Kidney (tissue), 14 donors: ENCODE data around the gene KCTD4. TPM values are rescaled to one million over a fixed set of nuclear protein-coding genes. Genes with fewer than 3 reads are reported as not detected.

Source experiments
- DNase-seq, 5 donors: peaks; one replicate each; pipeline ENCODE4 v3.0.0-alpha.2; 2013 to 2020
- FAIRE-seq: peaks from 2 replicates; lab custom pipeline; 2012; peaks lifted over from hg19 to GRCh38; lab: Jason Lieb, UNC
- H3K27ac ChIP-seq, 2 donors: one replicate each; pipeline ENCODE4 v1.7.0; 2013; ENCODE audit warnings: low read depth in 2 of 2, low read length in 2 of 2, inconsistent platforms in 1 of 2
- H3K27me3 ChIP-seq: one replicate; pipeline ENCODE4 v1.7.1; 2013; ENCODE audit warnings: low read length, inconsistent platforms; ENCODE audit not compliant: control insufficient read depth, insufficient read depth
- H3K36me3 ChIP-seq, 3 donors: one replicate each; pipeline versions ENCODE4 v1.7.0 to v1.7.1; 2013; ENCODE audit warnings: low read length in 3 of 3, control low read depth in 1 of 3, inconsistent platforms in 1 of 3; ENCODE audit not compliant: insufficient read depth in 3 of 3, control insufficient read depth in 2 of 3
- H3K4me1 ChIP-seq, 3 donors: one replicate each; pipeline versions ENCODE4 v1.7.0 to v1.7.1; 2013; ENCODE audit warnings: low read length in 3 of 3, inconsistent platforms in 1 of 3, low read depth in 1 of 3; ENCODE audit not compliant: control insufficient read depth in 2 of 3, insufficient read depth in 2 of 3
- H3K4me3 ChIP-seq, 3 donors: one replicate each; pipeline versions ENCODE4 v1.7.0 to v1.8.1; 2013; ENCODE audit warnings: low read length in 3 of 3, control low read depth in 1 of 3, inconsistent platforms in 1 of 3
- H3K9ac ChIP-seq, 3 donors: one replicate each; pipeline versions ENCODE4 v1.7.0 to v1.7.1; 2013; ENCODE audit warnings: low read length in 3 of 3, control low read depth in 1 of 3, inconsistent platforms in 1 of 3
- H3K9me3 ChIP-seq, 3 donors: one replicate each; pipeline versions ENCODE4 v1.7.0 to v1.7.1; 2013; ENCODE audit warnings: low read length in 3 of 3, control low read depth in 1 of 3, inconsistent platforms in 1 of 3; ENCODE audit not compliant: control insufficient read depth in 2 of 3, insufficient read depth in 1 of 3
- intact Hi-C: fragments of 100-400 bp; cut with DNase I; formaldehyde crosslinking; loops from one replicate; pipeline ENCODE4 v1.11.1; 2022
- polyA plus RNA-seq: library from polyadenylated mRNA; stranded (reverse); fragments of 350-450 nt; fragmentation: Illumina TruSeq; extraction: RNeasy Lipid Tissue Mini Kit (QIAGEN cat#74804); gene quantifications from one replicate; pipeline ENCODE4 v1.2.3, GENCODE V29; 2014; ENCODE audit warnings: low read depth, low replicate concordance; ENCODE audit not compliant: insufficient read depth
- total RNA-seq: library from RNA; stranded (reverse); fragmentation: NEBNext Ultra II Directional; extraction: Animal tissue kit (Norgen Biotek cat#: 25700); gene quantifications from one replicate; pipeline ENCODE4 v1.2.1, GENCODE V29; 2021
- TF ChIP-seq, protein P1 (sequence below): IDR thresholded peaks from 3 replicates; pipeline ENCODE4 v1.5.1; 2012; ENCODE audit warnings: mild to moderate bottlenecking, moderate library complexity, borderline replicate concordance; ENCODE audit not compliant: insufficient read depth; ENCODE audit errors: extremely low read depth
- donor health status: control.
- donor health status: control.
- donor health status: control.
- donor health status: control.
- donor health status: control.
- donor health status: DM: yes; HTN: yes; CAD: no.
- donor health status: Normal renal cell carcinoma (clear cell type).

KCTD4 gene
- total and polyA plus RNA-seq, 2 donors from 2014 or later = 0.22 to 0.34 TPM

DNA sequence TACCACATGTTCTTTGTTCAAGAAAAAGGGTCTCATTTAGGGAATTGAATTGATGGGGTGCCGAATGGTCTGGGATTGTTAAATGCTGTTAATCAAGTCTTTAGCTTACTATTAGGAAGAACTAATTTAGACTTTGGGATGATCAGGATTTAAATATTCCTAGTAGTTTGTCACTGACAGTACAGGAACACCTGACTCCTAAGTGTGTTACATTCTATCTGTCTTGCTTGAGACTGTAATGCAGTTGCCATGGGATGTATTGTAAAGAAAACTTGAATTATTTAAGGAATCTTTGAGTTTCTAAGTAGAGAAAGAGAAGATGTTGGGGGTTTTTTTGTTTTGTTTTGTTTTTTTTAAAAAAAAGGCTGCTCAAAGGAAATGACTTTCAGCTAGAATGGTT is 17.8 kb upstream of the KCTD4 start:
- intact Hi-C loops = no loop called here
- FAIRE-seq = no peak
- no peak overlapping the region for H3K9ac ChIP-seq

GRCh38 chr13:45216193-45216592 is 15.3 kb upstream of the KCTD4 start:
- Histone ChIP-seq H3K36me3 (no peaks in the 10 kb centered on the region), H3K27ac (no peak overlapping the region), H3K4me3 (no peak overlapping the region), H3K9ac (no peak overlapping the region), H3K27me3 (no peaks in the 10 kb centered on the region), H3K4me1 (no peaks in the 10 kb centered on the region), H3K9me3 (no peaks in the 10 kb centered on the region)
- intact Hi-C loops = no loop called here
- DNase-seq (no peak), FAIRE-seq (no peak)
- TF ChIP-seq, protein P1, sequence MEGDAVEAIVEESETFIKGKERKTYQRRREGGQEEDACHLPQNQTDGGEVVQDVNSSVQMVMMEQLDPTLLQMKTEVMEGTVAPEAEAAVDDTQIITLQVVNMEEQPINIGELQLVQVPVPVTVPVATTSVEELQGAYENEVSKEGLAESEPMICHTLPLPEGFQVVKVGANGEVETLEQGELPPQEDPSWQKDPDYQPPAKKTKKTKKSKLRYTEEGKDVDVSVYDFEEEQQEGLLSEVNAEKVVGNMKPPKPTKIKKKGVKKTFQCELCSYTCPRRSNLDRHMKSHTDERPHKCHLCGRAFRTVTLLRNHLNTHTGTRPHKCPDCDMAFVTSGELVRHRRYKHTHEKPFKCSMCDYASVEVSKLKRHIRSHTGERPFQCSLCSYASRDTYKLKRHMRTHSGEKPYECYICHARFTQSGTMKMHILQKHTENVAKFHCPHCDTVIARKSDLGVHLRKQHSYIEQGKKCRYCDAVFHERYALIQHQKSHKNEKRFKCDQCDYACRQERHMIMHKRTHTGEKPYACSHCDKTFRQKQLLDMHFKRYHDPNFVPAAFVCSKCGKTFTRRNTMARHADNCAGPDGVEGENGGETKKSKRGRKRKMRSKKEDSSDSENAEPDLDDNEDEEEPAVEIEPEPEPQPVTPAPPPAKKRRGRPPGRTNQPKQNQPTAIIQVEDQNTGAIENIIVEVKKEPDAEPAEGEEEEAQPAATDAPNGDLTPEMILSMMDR = no peak

More for the DNA sequence above, 17.8 kb upstream of the KCTD4 start:
- Histone ChIP-seq H3K27ac (no peak overlapping the region), H3K36me3 (no peaks in the 10 kb centered on the region), H3K4me3 (no peak overlapping the region), H3K9me3 (no peaks in the 10 kb centered on the region), H3K27me3 (no peaks in the 10 kb centered on the region), H3K4me1 (no peaks in the 10 kb centered on the region)
- TF ChIP-seq, protein P1 = no peak
- DNase-seq = no peak

GRCh38 chr13:45215392-45216077 is 14.7 kb upstream of the KCTD4 start:
- FAIRE-seq = no peak
- Histone ChIP-seq H3K36me3 (no peaks in the 10 kb centered on the region), H3K4me1 (no peaks in the 10 kb centered on the region), H3K9ac (no peak overlapping the region), H3K9me3 (no peaks in the 10 kb centered on the region), H3K4me3 (no peak overlapping the region), H3K27ac (no peak overlapping the region), H3K27me3 (no peaks in the 10 kb centered on the region)
- TF ChIP-seq, protein P1 = no peak
- intact Hi-C loops = no loop called here
- peak in 1 of 5 donors; percentile 36 for DNase-seq

DNA sequence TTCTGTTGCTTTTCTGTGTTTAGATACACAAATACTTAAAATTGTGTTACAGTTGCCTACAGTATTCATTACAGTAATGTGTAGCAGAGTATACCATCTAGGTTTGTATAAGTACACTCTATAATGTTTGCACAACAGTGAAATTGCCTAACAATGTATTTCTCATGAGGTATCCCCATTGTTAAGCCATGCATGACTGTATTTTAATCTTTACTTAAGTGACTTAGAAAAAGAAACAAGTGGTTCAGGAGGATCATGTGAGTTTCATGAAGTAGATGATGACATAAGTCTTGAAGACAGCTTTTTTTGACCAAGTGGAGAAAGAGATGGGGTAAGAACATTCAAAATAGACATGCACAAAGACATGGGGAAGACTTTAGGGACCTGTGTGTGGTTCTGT is 8.4 kb upstream of the KCTD4 start:
- no peak for FAIRE-seq
- no peak for DNase-seq
- TF ChIP-seq, protein P1 = no peak

More for the DNA sequence above, 8.4 kb upstream of the KCTD4 start:
- intact Hi-C loops = no loop called here
- no peak overlapping the region for H3K9ac ChIP-seq
- H3K4me3 ChIP-seq = no peak overlapping the region
- H3K27ac ChIP-seq = no peak overlapping the region
- no peaks in the 10 kb centered on the region for H3K9me3 ChIP-seq
- peaks cover 0 to 7% (median 0%) of the 10 kb centered on the region in 3 donors for H3K36me3 ChIP-seq
- no peaks in the 10 kb centered on the region for H3K27me3 ChIP-seq
- peaks cover 0 to 7% (median 0%) of the 10 kb centered on the region in 3 donors for H3K4me1 ChIP-seq
